HG03520 (cell line): ENCODE data around the gene CYFIP2.

Experiments
- ATAC-seq: cut with Tn5 transposase; IDR thresholded peaks from one replicate; pipeline ENCODE4 v1.9.1; 2021; ENCODE audit warnings: mild to moderate bottlenecking, moderate library complexity; ENCODE audit not compliant: unreplicated experiment

The CYFIP2 gene

GRCh38 chr5:157285310-157286035 lies 19.6 kb downstream of the CYFIP2 start:
- ATAC-seq = no peak

GRCh38 chr5:157286761-157287211 lies 20.9 kb downstream of the CYFIP2 start:
- no peak for ATAC-seq

GRCh38 chr5:157288405-157289163 lies 22.7 kb downstream of the CYFIP2 start:
- no peak for ATAC-seq

- ATAC-seq = no peak
Observed at GRCh38 chr5:157289164-157289819, 23.4 kb downstream of the CYFIP2 start.

GRCh38 chr5:157290156-157290980 lies 24.4 kb downstream of the CYFIP2 start:
- no peak for ATAC-seq

- peak; percentile 83 for ATAC-seq
Observed at GRCh38 chr5:157290981-157291711, 25.2 kb downstream of the CYFIP2 start.

- ATAC-seq = no peak
Observed at GRCh38 chr5:157292599-157292998, 26.7 kb downstream of the CYFIP2 start.

- no peak for ATAC-seq
Observed at GRCh38 chr5:157294407-157295091, 28.6 kb downstream of the CYFIP2 start.

GRCh38 chr5:157295247-157295646 lies 29.3 kb downstream of the CYFIP2 start:
- ATAC-seq = no peak

- no peak for ATAC-seq
Observed at GRCh38 chr5:157300564-157300963, 34.6 kb downstream of the CYFIP2 start.

- ATAC-seq = no peak
Observed at GRCh38 chr5:157301066-157301465, 35.1 kb downstream of the CYFIP2 start.

- no peak for ATAC-seq
Observed at GRCh38 chr5:157303023-157303422, 37.1 kb downstream of the CYFIP2 start.

GRCh38 chr5:157303667-157304327 lies 37.9 kb downstream of the CYFIP2 start:
- no peak for ATAC-seq

GRCh38 chr5:157306081-157306480 lies 40.2 kb downstream of the CYFIP2 start:
- no peak for ATAC-seq

- no peak for ATAC-seq
Observed at GRCh38 chr5:157306692-157307471, 41.0 kb downstream of the CYFIP2 start.

GRCh38 chr5:157308836-157309465 lies 43.0 kb downstream of the CYFIP2 start:
- ATAC-seq = peak; percentile 39

- no peak for ATAC-seq
Observed at GRCh38 chr5:157309796-157310195, 43.9 kb downstream of the CYFIP2 start.

GRCh38 chr5:157311595-157311994 lies 45.7 kb downstream of the CYFIP2 start:
- ATAC-seq = no peak
